ENCODE measurements around the gene TFF3.

Gene TFF3

DNA sequence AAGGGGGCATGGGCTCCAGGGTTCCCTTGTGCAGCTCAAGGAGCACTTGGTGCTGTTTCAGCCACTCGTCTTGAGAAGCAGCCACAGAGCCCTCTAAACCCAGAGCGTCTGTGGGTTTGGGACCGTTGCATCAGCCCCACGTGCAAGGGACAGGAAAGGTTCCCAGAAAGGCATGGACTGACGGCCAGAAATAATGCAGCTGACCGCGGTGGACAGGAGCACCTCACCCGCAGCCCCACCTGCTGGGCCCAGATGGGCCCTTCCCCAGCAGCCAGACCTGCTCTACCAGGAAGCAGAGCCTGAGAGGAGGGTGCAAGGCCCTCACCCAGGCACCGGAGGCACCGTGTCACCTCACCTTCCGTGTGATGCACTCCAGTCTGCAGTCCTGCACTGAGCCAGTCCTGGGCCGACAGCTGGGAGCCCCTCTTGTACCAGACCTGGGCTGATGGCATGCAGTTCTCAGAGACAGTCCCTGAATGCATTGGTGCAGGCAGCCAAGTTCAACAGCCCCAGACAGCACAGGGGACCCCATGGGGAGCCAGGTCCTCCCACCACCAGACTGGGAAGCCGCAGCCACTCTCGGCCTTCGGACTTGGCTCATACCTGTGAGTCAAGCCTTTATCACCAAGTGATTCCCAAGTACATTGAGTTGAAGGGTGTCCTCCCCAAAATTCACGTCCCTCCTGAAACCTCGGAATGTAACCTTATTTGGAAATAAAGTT is 4.8 kb upstream of the TFF3 start:
- peak; percentile 19 for DNase-seq

DNA sequence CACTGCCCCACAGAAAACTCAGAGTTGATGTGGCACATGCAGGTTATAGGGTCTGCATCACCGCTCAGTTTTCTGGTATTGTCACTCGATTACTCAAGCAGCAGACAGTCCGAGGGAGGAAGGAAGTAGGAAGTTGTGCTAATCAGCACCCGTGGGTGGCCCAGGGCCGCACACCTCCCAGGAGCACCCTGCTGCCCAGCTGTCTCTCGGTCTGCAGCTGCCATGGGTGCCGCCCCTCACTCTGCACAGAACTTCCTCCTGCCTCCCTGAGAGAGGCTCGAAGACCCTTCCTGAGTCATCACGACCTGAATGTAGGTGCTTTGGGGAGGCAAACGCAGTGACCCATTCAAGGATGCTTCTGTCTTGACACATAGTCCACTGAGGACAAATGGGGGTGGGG is 4.2 kb upstream of the TFF3 start:
- DNase-seq, result no peak

DNA sequence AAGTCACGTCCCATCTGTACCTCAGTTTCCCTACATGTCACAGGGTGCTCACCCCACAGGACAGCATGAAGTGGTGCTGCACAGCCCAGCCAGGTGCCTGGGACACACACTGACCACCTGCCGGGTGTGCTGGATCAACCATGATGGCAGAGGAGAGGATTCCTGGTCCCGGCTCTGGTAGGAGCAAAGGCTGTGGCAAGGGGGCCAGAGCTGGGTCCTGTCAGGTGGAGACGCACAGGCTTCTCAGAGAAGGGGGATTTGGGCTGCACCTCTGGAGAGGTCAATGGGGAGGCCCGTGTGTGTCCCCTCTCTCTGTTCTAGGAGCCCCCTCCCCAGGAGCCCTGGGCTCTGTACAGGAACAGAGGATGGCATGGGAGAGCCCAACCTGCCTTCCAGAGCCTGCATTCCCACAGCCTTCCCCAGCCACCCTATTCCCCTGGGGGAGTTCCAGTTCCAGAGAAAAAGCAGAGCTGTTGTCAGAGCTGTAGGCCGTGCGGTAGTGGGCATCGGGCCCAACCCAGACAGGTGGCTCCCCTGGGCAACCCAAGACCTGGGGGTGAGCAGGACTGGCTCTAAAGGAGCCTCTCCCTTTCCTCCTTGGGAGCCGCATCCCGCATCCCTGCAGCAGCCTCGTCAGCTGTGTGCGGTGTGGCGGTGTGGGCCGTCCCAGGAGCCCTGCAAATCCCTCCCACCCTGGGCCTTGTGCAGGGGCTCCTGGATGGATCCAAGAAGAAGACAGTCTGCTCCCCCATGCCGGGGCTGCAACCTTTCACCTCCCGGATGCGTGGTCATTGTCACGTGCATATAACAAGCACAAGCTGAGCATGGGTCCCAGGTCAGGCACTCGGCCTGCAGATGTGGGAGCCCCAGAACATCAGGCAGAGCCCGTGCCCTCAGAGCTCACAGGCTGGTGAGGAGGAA is 2.9 kb upstream of the TFF3 start:
- peak; percentile 64 for DNase-seq

DNA sequence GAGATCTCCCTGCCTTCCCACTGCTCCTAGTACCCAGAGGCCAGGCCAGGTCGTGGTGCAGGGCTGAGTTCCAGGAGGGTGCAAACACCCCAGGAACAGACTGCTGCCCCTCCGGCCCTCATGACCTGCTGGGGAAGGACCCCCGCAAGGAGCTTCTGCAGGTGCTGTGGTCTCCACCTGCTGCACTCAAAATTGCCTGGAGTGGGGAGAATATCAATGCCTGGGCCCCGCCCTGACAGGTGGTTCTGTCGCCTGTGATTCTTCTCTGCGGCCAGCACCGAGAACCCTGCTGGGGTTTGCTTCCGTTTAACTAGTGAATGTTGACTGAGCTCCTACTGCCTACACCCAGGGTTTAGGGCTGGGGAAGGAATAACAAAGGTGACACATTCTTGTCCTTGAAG is 2.1 kb upstream of the TFF3 start:
- DNase-seq, result peak; percentile 70

DNA sequence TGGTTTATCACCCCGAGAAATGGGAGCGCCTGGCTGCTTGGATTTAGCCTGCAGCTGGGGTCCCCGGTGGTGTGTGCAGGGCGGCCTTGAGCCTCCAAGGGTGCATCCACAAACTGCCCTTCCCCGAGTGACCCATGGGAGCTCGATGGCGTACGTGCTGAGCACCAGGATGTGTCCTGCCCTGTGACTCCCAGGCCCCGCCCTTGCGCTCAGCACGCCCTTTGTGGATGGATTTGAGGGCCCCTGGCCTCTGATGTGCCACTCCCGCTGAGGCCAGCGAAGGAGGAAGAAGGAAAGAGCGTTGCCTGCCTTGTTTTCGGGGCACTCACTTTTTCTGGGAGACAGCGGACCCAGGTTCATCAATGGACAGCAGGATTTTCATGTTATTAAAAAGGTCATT is 1.7 kb upstream of the TFF3 start:
- DNase-seq, result peak; percentile 70

DNA sequence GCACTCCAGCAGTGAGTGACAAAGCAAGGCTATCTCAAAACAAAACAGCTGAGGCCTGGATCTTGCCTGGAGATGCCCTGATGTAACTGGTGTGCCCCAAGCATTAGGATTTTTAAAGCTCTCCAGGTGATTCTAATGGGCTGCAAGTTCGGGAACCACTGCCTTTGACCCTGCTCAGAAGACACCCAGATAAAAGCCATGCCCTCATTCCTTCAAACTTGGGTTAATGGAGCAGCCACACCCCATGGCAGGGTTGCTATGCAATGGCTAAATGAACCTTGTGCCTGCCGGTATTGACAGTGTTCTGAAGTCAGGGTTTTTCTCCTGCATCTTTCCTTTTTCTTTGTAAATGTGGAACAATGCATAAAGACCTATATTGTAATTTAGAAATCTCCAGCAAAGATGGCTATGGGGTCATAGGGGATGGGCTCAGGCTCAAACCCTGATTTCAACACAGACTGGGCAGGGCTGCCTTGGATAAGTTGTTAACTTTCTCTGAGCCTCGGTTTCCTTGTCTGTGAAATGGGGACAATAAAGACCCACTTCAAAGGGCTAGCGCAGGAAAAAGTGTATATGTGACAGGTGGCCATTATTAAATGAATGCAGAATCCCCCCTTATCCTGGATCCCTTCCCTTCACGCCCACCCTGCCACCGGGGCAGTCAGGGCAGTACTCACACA is 453 bp downstream of the TFF3 start:
- DNase-seq, result no peak

DNA sequence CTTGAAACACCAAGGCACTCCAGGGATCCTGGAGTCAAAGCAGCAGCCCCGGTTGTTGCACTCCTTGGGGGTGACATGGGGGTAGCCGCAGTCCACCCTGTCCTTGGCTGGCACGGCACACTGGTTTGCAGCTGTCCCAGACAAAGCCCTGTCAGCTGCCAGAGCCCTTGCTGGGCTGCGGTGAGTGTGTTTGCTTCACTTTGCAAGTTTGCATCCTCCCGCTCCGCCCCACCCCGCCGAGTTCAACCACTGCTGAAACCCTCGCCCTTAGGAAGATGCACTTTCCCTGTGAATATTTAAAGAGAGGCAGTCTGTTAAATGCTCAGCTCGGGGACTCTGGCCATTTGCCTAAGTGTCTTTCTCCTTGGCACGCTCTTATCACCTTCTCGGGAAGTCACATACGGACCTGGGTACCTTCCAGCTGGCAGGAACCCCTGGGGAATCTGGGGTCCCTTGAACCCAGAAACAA is 1.7 kb downstream of the TFF3 start:
- DNase-seq, result peak; percentile 61

DNA sequence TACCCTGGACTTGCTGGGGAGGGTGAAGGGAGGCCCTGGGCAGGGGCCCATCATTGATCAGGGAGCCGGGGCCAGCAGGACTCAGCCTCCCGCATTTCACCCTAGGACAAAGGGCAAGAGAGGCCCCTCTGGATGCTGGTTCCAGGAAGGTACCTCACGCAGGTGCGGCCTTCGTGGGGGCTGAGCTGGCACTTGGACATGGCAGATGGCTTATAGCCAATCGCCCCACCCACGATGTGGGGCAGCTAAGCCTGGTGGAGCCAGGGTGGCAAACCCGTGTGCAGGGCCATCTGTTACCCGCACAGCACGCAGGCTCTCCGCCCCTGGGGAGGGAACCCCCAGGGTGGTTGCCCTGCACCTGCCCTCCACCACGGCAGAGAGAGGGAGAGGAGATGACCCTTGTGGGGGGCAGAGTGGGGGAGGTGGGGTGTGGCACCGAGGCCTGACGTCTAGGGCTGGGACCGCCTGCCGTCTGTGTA is 2.5 kb downstream of the TFF3 start:
- no peak for DNase-seq

DNA sequence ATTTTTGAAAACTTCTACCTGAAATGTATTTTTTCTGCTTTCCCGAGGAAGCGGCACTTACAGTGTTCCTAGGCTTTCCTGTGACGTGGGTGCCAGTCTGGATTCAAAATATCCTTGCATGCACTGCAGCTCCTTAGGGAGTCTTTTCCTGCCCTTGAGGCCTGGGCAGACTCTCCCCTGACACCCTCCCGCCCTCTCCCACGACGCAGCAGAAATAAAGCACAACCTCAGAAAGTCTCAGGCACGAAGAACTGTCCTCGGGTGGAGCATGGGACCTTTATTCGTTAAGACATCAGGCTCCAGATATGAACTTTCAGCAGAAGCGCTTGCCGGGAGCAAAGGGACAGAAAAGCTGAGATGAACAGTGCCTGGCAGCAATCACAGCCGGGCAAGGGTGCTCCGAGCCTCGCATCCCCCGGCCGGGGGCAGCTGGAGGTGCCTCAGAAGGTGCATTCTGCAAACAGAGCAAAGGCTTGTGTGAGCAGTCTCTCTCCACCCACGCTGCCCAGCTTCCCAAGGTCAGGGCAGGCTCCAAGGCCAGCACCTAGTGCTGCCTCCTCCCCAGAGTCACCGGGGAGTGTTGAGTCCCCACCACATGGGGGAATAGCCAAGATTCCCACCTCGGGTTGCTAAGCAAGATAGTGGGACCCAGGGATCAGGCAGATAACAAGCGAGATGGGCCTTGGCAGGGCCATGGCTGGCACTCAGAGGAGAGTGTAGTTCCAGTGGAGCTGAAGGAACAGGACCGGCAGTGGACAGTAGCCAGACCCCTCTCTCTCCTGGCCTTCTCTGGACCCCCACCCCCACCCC is 3.2 kb downstream of the TFF3 start:
- DNase-seq, result no peak

DNA sequence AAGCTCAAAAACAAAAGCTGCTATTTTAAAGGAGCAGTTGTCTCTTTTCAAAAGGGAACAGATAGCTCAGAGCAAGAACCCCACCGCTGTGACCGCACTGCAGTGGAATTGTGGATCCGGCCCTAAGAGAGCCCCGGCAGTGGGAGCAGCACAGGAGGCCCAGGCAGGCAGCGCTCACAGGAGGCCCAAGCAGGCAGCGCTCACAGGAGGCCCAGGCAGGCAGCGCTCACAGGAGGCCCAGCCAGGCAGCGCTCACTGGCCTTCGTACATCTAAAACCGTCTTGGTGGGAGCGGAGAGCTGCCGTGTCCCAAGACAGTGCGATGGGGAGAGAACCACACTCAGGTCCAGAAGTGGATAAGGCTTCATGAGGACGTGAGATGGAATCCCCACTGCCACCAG is 4.0 kb downstream of the TFF3 start:
- no peak for DNase-seq

DNA sequence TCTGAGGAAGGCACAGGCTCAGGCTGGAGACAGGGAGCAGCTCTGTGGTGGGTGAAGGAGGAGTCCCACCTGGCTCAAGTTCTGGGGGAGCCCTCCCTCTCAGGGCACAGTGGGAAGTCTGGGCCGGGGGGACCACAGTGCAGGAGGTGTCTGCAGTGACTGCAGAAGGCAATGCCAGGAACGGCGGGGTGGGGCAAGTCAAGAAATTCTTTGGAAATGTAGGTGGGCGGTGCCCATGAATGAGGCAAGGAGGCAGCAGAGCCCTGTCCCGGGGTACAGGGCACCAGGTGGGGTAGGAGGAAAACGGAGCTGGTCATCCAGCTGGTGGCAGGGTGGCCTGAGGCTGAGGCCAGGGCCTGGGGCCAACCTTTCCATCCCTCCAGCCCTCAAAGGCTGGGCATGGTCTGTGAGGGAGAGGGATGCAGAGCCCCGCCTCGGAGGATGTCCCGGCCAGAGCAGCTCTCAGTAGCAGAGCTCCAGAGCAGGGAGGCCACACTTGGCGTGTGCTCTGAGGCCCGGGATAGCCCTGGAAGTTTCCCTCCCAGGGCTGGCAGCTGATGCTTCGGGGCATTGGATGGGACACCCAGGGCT is 4.7 kb downstream of the TFF3 start:
- no peak for DNase-seq

DNA sequence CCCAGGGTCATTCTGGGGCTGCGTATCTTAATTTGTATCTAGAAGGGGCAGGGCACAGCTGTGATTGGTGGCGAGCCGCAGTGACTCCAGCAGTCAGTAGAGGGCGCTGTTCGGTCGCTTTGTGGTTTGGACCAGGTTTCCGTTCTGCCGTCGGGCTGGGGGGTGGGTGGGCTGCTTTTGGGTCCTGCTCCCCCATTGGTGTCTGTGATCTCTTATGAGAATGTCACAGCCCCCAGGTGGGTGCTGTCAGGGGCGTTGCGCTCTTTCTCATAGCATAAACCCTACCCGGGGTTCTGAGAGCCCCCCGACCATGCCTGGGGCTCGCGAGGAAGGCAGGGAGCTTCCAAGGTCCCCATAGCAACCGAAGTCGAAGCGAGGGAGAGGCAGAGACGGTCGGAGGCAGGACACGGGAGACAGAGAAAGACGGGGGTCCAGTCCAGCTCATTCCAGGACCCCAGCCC is 5.4 kb downstream of the TFF3 start:
- DNase-seq, result no peak

DNA sequence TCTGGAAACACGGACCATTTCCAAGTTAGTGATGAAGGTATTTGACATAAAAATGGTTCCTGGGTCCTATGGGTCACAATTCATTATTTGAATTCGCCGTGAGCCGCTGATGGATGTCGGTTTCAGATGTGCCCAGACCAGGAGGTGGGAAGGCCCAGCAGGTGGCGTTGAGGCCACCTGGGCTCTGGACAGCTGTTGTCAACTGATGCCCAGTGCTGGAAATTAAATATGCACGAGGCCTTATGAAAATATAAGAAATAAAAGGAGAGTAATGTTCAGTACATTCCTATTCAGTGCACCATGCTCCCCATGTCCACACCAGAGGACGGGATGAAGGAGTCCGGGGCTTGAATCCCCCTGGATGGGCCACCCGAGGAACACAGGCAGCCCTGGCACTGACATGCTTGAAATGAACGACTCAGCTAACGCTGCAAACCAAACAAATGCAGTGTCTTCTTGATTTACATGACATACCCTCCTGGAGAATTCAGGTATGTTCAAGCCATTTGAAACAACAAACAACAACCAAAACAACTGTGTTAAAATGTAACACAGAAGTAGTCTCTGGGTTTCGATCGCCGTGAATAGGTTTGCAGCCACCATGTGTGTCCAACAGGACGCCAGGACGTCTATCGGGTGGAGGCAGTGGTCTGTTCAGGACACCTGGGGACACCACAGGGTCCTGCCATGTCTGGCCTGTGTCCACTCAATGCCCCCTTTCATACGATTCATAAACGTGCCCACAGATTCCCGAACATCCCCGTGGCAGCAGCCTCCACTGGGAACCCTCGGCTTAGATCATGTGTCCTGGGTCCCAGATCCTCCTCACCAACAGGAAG is 6.1 kb downstream of the TFF3 start:
- DNase-seq, result no peak

DNA sequence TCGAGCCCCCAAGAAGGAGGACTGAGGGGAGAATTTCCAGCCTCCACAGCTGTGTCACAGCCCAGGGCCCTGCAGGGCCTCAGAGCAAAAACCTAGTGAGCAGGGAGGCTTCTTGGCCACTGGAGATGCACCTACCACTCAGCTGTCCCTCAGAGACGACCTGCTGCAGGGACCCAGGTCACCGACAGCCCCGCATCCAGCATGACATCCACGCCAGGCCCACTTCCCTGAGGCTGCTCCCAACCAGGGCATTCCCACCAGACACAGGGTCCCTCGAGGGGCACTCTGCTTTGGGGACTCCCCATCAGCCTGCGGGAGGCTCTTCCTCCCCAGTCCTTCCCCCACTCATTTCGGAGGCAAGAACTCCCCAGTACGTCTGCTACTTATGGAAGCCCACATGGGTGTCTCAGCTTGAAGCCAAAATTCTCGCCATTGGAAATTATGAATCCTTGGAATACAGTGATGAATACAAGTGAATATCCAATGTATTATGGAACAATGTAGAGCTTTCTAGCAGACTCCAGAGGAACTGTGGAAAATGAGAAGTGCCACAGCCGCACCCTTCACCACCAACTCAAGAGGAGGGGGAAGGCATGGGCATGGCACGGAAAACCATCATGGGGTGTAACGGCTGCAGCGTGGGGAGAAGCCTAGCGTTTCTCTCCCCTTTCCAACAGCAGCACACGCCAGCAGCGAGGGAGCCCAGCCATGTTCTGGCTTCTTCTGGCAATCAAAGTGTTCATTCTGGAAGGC is 6.9 kb downstream of the TFF3 start:
- DNase-seq, result no peak

DNA sequence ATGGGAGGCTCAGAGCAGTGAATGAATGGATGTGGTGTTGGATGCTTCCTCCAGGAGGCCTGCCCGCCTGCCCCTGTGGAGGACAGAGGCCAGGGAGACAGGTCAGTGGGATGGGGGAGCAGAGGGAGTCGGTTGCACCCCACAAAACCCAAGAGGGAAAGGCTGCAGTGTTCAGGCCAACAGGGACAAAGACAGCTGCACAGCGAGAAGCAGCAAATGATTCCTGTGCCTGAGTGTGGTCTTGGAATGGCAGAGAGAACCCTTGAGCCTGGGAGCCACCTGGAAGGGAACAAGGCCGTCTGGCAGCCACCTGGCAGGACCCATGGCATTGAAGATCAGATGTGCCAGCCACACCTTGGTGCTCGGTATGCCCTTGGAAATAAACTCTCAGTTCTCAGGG is 8.1 kb downstream of the TFF3 start:
- no peak for DNase-seq

DNA sequence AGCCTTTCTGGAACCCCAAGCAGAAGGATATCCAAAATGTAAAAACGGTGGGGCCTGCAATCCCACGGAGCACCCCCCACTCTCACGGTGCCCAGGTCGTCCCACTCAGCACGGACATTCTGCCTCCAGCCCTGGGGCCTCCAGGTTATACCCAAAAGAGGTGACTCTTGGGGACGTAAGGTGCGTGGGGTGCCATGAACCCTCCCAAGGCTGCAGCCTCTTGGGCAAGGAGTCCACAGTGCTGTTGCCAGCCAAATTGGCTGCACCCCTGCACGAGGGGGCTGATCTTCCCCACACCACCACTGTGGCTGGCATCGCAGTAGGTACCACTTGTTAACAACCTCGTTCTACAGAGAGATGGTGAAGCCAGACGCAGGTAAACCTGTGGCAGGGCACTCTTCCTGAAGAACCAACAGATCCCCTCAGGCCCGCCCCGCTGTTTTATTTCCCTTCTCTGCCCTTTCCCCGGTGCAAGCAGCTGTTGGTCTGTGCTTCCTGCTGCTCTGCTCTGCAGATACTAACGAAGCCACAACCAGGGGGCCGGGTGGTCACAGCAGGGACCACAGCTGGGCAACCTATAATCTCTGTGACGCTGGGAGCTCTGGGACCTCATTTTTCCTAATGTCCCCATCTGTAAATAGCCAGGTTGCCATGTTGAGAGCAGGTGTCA is 8.7 kb downstream of the TFF3 start:
- DNase-seq, result no peak

DNA sequence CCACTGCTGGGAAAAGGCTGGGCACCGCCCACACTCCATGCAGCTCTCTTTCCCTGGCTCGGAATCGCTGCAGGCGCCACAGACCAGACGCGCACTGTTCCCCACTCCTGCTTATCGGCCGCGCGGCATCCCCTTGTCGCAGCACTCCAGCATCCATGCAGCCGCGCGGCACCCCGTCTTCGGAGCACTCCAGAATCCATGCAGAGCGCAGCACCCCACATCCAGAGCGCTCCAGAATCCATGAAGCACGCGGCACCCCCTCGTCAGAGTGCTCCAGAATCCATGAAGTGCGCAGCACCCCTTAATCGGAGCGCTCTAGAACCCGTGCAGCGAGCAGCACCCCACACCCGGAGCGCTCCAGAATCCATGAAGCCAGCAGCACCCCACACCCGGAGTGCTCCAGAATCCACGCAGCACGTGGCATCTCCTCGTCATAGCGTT is 9.5 kb downstream of the TFF3 start:
- no peak for DNase-seq

DNA sequence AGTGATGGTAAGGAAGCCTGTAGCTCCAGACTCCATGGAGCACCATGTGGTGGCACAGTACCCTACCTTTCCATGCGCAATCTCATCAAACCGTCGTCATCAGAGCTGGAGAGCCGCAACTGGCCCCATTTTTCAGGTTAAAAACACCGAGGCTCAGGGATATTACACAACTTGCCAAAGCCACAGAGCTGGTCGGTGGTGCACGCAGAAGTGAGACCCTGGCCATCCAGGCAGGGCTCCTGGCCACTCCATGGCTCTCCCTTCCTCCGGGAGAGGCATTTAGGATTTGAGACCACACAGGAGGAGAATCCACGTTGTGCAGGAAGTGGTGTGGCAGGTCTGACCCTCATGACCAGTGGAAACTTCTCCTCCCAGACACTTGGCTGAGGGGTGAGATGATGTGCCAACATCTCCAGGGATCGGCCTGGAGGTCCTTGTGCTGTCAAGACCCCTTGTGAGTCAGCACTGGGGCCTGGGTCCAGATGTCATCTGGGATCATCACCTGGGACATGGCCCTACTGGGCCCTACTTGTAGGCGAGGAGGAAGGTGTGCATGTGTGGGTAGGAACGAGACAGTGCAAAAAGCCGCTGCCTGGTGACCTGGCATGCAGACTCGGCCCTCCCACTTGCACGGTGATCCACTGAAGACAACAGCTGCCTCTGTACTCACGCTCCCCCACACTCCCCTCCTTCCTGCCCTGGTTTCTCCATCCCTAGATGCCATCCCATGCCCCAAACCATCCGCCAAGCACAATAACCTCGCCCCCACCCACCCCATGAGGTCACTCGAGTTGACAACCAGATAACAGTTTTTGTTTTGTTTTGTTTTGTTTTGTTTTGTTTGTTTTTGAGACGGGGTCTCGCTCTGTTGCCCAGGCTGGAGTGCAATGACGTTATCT is 10.4 kb downstream of the TFF3 start:
- no peak for DNase-seq

DNA sequence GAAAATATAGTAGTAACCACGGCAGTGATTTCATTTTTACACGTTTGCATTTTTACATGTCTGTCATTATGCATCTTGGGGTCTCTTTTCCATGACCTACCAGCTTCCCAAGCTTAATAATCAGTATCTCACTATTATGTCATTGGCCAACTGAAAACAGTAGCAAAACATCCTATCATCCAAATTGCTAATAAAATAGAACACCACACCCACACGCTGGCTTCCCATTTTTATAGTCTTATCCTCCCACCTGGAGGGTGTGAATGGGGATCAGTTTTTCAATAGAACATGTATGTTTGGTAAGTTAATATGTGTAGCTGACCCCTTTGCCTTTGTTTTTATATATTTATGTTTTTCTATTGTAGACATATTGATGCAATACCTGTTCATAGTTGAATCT is 11.8 kb downstream of the TFF3 start:
- no peak for DNase-seq
